DOHH2 (cell line): ENCODE results near the gene TUBB4B.

Experiments
- EZH2phosphoT487 ChIP-seq: fragments of 200-600 bp; sonication (generic); IDR thresholded peaks from 2 replicates; pipeline ENCODE4 v1.6.1; 2017; ENCODE audit warnings: borderline replicate concordance, mild to moderate bottlenecking, antibody characterized with exemption, low read length, moderate library complexity, mixed read lengths
- TF ChIP-seq, protein P1 (sequence below): fragments of 200-600 bp; sonication (generic); IDR thresholded peaks from one replicate; pipeline ENCODE4 v1.5.1; 2014; ENCODE audit warnings: antibody characterized with exemption, mild to moderate bottlenecking, low read depth, low read length; ENCODE audit not compliant: poor library complexity, severe bottlenecking

DNA sequence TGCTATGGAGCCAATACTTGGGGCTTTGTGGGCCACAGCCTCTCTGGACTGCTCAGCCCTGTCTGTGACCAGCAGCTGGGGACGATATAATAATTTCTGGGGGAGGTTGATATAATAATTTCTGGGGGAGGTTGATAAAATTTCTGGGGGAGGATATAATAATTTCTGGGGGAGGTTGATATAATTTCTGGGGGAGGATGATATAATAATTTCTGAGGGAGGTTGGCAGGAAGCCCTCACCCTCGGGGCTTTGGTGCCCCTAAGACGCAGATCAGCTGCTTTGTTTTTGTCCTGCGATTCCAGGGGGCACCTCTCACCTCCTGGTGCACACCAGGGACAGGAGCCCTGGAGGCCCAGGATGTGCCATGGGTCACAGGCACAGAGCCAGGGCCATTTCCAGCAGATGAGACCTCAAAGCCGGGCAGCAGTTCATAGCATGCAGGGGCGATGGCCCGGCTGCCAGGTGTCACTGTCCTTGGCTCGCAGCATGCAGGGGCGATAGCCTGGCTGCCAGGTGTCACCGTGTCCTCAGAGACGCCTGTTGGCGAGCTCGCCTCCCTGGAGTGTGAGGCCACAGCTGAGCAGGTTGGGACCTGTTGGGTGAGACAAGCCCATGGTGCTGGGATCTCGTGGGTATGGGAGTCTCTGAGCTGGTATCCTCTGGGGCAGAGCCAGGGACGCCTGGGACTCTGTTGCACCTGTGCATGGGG is 32.7 kb downstream of the TUBB4B start:
- TF ChIP-seq, protein P1, sequence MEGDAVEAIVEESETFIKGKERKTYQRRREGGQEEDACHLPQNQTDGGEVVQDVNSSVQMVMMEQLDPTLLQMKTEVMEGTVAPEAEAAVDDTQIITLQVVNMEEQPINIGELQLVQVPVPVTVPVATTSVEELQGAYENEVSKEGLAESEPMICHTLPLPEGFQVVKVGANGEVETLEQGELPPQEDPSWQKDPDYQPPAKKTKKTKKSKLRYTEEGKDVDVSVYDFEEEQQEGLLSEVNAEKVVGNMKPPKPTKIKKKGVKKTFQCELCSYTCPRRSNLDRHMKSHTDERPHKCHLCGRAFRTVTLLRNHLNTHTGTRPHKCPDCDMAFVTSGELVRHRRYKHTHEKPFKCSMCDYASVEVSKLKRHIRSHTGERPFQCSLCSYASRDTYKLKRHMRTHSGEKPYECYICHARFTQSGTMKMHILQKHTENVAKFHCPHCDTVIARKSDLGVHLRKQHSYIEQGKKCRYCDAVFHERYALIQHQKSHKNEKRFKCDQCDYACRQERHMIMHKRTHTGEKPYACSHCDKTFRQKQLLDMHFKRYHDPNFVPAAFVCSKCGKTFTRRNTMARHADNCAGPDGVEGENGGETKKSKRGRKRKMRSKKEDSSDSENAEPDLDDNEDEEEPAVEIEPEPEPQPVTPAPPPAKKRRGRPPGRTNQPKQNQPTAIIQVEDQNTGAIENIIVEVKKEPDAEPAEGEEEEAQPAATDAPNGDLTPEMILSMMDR: no peak
- TF ChIP-seq EZH2phosphoT487: no peak
